H1 (cell line): ENCODE results near the gene ATXN7L3. TPM values are rescaled to one million over a fixed set of nuclear protein-coding genes. Genes with fewer than 3 reads are reported as not detected.

ENCODE experiments used
- CTCF ChIA-PET: fragments of 300-600 bp; sonication (Branson Sonifier 250); formaldehyde crosslinking; loops from one replicate; lab custom pipeline; 2021; ENCODE audit not compliant: partially characterized antibody; lab: Charles Lee
- POLR2A ChIA-PET: fragments of 300-600 bp; sonication (Branson Sonifier 250); formaldehyde crosslinking; loops from one replicate; lab custom pipeline; 2021; ENCODE audit warnings: inconsistent platforms; ENCODE audit not compliant: partially characterized antibody; lab: Charles Lee
- DNase-seq, 2 experiments: peaks; one replicate each; pipeline versions ENCODE4 v3.0.0 to v3.0.0-alpha.2; 2010 to 2022; ENCODE audit warnings: low spot score in 2 of 2, low read depth in 1 of 2, mixed read lengths in 1 of 2
- FAIRE-seq: peaks from 2 replicates; lab custom pipeline; 2011; peaks lifted over from hg19 to GRCh38; lab: Jason Lieb, UNC
- H2AFZ ChIP-seq: 2 replicates; pipeline ENCODE4 v1.8.1; 2012; ENCODE audit warnings: low read length, inconsistent platforms
- H2AK5ac ChIP-seq: 2 replicates; pipeline ENCODE4 v1.6.1; 2013; ENCODE audit warnings: low read depth, low read length
- H2BK120ac ChIP-seq: replicated peaks from 2 replicates; pipeline ENCODE3; 2013; ENCODE audit warnings: low read depth, low read length, inconsistent platforms
- H2BK12ac ChIP-seq: 2 replicates; pipeline ENCODE4 v1.6.1; 2013; ENCODE audit warnings: low read depth, low read length
- H2BK15ac ChIP-seq: 2 replicates; pipeline ENCODE4 v1.6.1; 2013; ENCODE audit warnings: low read length
- H2BK20ac ChIP-seq: 2 replicates; pipeline ENCODE4 v1.6.1; 2013; ENCODE audit warnings: low read length
- H2BK5ac ChIP-seq: 2 replicates; pipeline ENCODE4 v1.6.1; 2013; ENCODE audit warnings: low read depth, low read length
- H3K14ac ChIP-seq: 2 replicates; pipeline ENCODE4 v1.6.1; 2013; ENCODE audit warnings: inconsistent platforms; ENCODE audit not compliant: insufficient read length
- H3K18ac ChIP-seq: 2 replicates; pipeline ENCODE4 v1.6.1; 2013; ENCODE audit warnings: low read length; ENCODE audit errors: extremely low read depth
- H3K23ac ChIP-seq: 2 replicates; pipeline ENCODE4 v1.6.1; 2013; ENCODE audit warnings: inconsistent platforms; ENCODE audit not compliant: insufficient read length
- H3K23me2 ChIP-seq: 2 replicates; pipeline ENCODE4 v1.6.1; 2013; ENCODE audit warnings: low read depth, low read length
- H3K27ac ChIP-seq: 2 replicates; pipeline ENCODE4 v1.6.1; 2011; ENCODE audit warnings: low read depth, low read length, inconsistent platforms
- H3K27me3 ChIP-seq, 4 experiments: replicated peaks in 1 of 4; 1 replicate in 1 of 4; 2 replicates in 3 of 4; pipeline versions ENCODE4 v1.6.1 to v1.8.1; 2011 to 2013; ENCODE audit warnings: low read length in 3 of 4, mild to moderate bottlenecking in 3 of 4, inconsistent platforms in 2 of 4, mixed read lengths in 2 of 4, moderate library complexity in 1 of 4; ENCODE audit not compliant: control insufficient read depth in 3 of 4, insufficient read depth in 3 of 4; ENCODE audit errors: extremely low read depth in 1 of 4
- H3K36me3 ChIP-seq, 4 experiments: 2 replicates each; pipeline versions ENCODE4 v1.6.1 to v1.8.1; 2011 to 2013; ENCODE audit warnings: mild to moderate bottlenecking in 4 of 4, low read length in 3 of 4, moderate library complexity in 2 of 4, control low read depth in 1 of 4, inconsistent platforms in 1 of 4; ENCODE audit not compliant: insufficient read depth in 4 of 4, control insufficient read depth in 2 of 4
- H3K4ac ChIP-seq: replicated peaks from 2 replicates; pipeline ENCODE3; 2013; ENCODE audit warnings: low read length, low read depth, mixed read lengths, inconsistent platforms; ENCODE audit not compliant: insufficient read length
- H3K4me1 ChIP-seq, 4 experiments: replicated peaks in 1 of 4; 1 replicate in 1 of 4; 2 replicates in 3 of 4; pipeline versions ENCODE4 v1.6.1 to v1.8.1; 2011 to 2013; ENCODE audit warnings: low read length in 3 of 4, inconsistent platforms in 2 of 4, mixed read lengths in 1 of 4; ENCODE audit not compliant: insufficient read depth in 4 of 4, control insufficient read depth in 3 of 4
- H3K4me2 ChIP-seq, 2 experiments: 2 replicates each; pipeline versions ENCODE4 v1.6.1 to v1.8.1; 2011 to 2013; ENCODE audit warnings: low read depth in 2 of 2, low read length in 2 of 2, control low read depth in 1 of 2, inconsistent platforms in 1 of 2, mild to moderate bottlenecking in 1 of 2; ENCODE audit not compliant: insufficient read depth in 1 of 2
- H3K4me3 ChIP-seq, 4 experiments: fragments of 200-600, 300-600 bp in 1 of 4; sonication (generic), shearing (Covaris generic), sonication (Bioruptor Twin) in 1 of 4; 2 replicates each; pipeline versions ENCODE4 v1.5.1 to v1.8.1; 2011 to 2016; ENCODE audit warnings: low read length in 4 of 4, low read depth in 3 of 4, control low read depth in 2 of 4, inconsistent platforms in 2 of 4, mild to moderate bottlenecking in 2 of 4, mixed read lengths in 1 of 4, moderate library complexity in 1 of 4; ENCODE audit not compliant: insufficient read depth in 2 of 4; ENCODE audit errors: extremely low read depth in 1 of 4
- H3K56ac ChIP-seq: replicated peaks from 2 replicates; pipeline ENCODE3; 2013; ENCODE audit warnings: low read depth, mild to moderate bottlenecking, mixed read lengths, low read length, inconsistent platforms; ENCODE audit not compliant: insufficient read length
- H3K79me1 ChIP-seq: 2 replicates; pipeline ENCODE4 v1.6.1; 2013; ENCODE audit warnings: low read depth, low read length, control low read depth
- H3K79me2 ChIP-seq, 2 experiments: 2 replicates each; pipeline versions ENCODE4 v1.6.1 to v1.8.1; 2012 to 2013; ENCODE audit warnings: low read length in 2 of 2, mild to moderate bottlenecking in 2 of 2, inconsistent platforms in 1 of 2; ENCODE audit not compliant: insufficient read depth in 2 of 2, control insufficient read depth in 1 of 2
- H3K9ac ChIP-seq, 4 experiments: replicated peaks in 1 of 4; 1 replicate in 1 of 4; 2 replicates in 3 of 4; pipeline versions ENCODE4 v1.6.1 to v1.8.1; 2011 to 2013; ENCODE audit warnings: low read depth in 3 of 4, low read length in 3 of 4, control low read depth in 2 of 4, mild to moderate bottlenecking in 2 of 4, moderate library complexity in 2 of 4, inconsistent platforms in 1 of 4; ENCODE audit errors: extremely low read depth in 1 of 4
- H3K9me3 ChIP-seq, 2 experiments: 2 replicates each; pipeline versions ENCODE4 v1.6.1 to v1.8.1; 2012 to 2013; ENCODE audit warnings: mild to moderate bottlenecking in 2 of 2, moderate library complexity in 2 of 2, control low read depth in 1 of 2, inconsistent platforms in 1 of 2, low read depth in 1 of 2, low read length in 1 of 2, mixed read lengths in 1 of 2; ENCODE audit not compliant: insufficient read depth in 2 of 2
- H4K20me1 ChIP-seq, 2 experiments: replicated peaks in 1 of 2; 2 replicates each; pipeline versions ENCODE3 to v1.8.1; 2011 to 2013; ENCODE audit warnings: inconsistent platforms in 2 of 2, low read length in 2 of 2, mild to moderate bottlenecking in 1 of 2; ENCODE audit not compliant: insufficient read depth in 2 of 2, control insufficient read depth in 1 of 2
- H4K5ac ChIP-seq: 2 replicates; pipeline ENCODE4 v1.6.1; 2013; ENCODE audit warnings: low read length, low read depth, mixed read lengths, inconsistent platforms; ENCODE audit not compliant: insufficient read length
- H4K8ac ChIP-seq: 2 replicates; pipeline ENCODE4 v1.8.0; 2013; ENCODE audit warnings: mild to moderate bottlenecking, moderate library complexity, low read length, inconsistent platforms; ENCODE audit not compliant: insufficient read depth; ENCODE audit errors: extremely low read depth
- H4K91ac ChIP-seq: replicated peaks from 2 replicates; pipeline ENCODE3; 2013; ENCODE audit warnings: low read length, mixed read lengths, inconsistent platforms; ENCODE audit not compliant: insufficient read length
- FOSL1 ChIP-seq: IDR thresholded peaks from 2 replicates; pipeline ENCODE4 v1.6.1; 2011; ENCODE audit warnings: mild to moderate bottlenecking, low read depth, low read length, moderate library complexity; ENCODE audit not compliant: insufficient read depth
- JUN ChIP-seq: IDR thresholded peaks from 2 replicates; pipeline ENCODE4 v1.6.1; 2011; ENCODE audit warnings: low read depth, mild to moderate bottlenecking, improper control_type of control experiment, low read length
- MAFK ChIP-seq: IDR thresholded peaks from 2 replicates; pipeline ENCODE4 v1.6.1; 2012; ENCODE audit warnings: low read depth, mild to moderate bottlenecking, improper control_type of control experiment, low read length
- POLR2A ChIP-seq, 2 experiments: IDR thresholded peaks; 1 replicate in 1 of 2; 2 replicates in 1 of 2; pipeline ENCODE4 v1.6.1; 2011; ENCODE audit warnings: low read depth in 2 of 2, low read length in 2 of 2, mild to moderate bottlenecking in 2 of 2; ENCODE audit errors: control extremely low read depth in 1 of 2
- RAD21 ChIP-seq, 2 experiments: IDR thresholded peaks in 1 of 2; conservative IDR thresholded peaks in 1 of 2; 2 replicates each; pipeline ENCODE4 v1.6.1; 2011; ENCODE audit warnings: low read depth in 2 of 2, low read length in 2 of 2, improper control_type of control experiment in 1 of 2, inconsistent platforms in 1 of 2, mild to moderate bottlenecking in 1 of 2, moderate library complexity in 1 of 2
- RXRA ChIP-seq: IDR thresholded peaks from 2 replicates; pipeline ENCODE4 v1.6.1; 2011; ENCODE audit warnings: low read depth, mild to moderate bottlenecking, low read length, moderate library complexity; ENCODE audit not compliant: insufficient read depth
- TAF1 ChIP-seq: IDR thresholded peaks from 2 replicates; pipeline ENCODE4 v1.6.1; 2011; ENCODE audit warnings: mild to moderate bottlenecking, low read depth, low read length
- WGBS, 2 experiments: shearing (Covaris generic) in 1 of 2; methylation state at CpG; one replicate each; pipeline versions ENCODE4 v1.1.6 to v1.1.7; 2013 to 2015; ENCODE audit warnings: low lambda C conversion rate in 2 of 2, mixed read lengths in 2 of 2, inconsistent platforms in 1 of 2, low coverage in 1 of 2, missing lambda C conversion rate in 1 of 2; ENCODE audit not compliant: insufficient replicate concordance in 2 of 2, insufficient coverage in 1 of 2, insufficient read length in 1 of 2; ENCODE audit errors: extremely low coverage in 1 of 2, missing lambda C conversion rate in 1 of 2; 5-methylcytosine and 5-hydroxymethylcytosine counted together
- polyA plus RNA-seq, 7 experiments: library from polyadenylated mRNA; depleted of rRNA in 3 of 7; stranded (reverse) in 5 of 7; unstranded in 2 of 7; fragments of >200 nt in 5 of 7; fragments of 200-250 nt in 2 of 7; gene quantifications; 1 replicate in 5 of 7; 2 replicates in 1 of 7; 4 replicates in 1 of 7; pipeline versions ENCODE4 v1.2.1 to v1.2.3, GENCODE V29; 2011 to 2013; ENCODE audit warnings: missing spikeins in 2 of 7, mixed read lengths in 2 of 7
- total RNA-seq: library from RNA; stranded (reverse); fragmentation: NEBNext Ultra II Directional; extraction: Animal tissue kit (Norgen Biotek cat#: 25700); gene quantifications from 2 replicates; pipeline ENCODE4 v1.2.1, GENCODE V29; 2021
- TF ChIP-seq, protein P1 (sequence below), 3 experiments: IDR thresholded peaks; 1 replicate in 2 of 3; 2 replicates in 1 of 3; pipeline versions ENCODE4 v1.5.1 to v1.6.1; 2011; ENCODE audit warnings: low read length in 3 of 3, mild to moderate bottlenecking in 3 of 3, inconsistent platforms in 2 of 3, low read depth in 1 of 3, moderate library complexity in 1 of 3; ENCODE audit not compliant: insufficient read depth in 1 of 3; ENCODE audit errors: control extremely low read depth in 1 of 3

Gene ATXN7L3
- total and polyA plus RNA-seq, 2 of the 8 experiments (the other 6 are each of a cell fraction or from before 2014, with no cell fraction given): 53.7 to 103 TPM

GRCh38 chr17:44197980-44198720 lies 1.5 kb downstream of the ATXN7L3 start:
- no peak overlapping the region for H3K56ac ChIP-seq
- H2BK5ac ChIP-seq: peak overlapping the region; percentile 60; the same call in 1 of the 2 replicates
- H2AK5ac ChIP-seq: no peak overlapping the region
- H4K20me1 ChIP-seq: peaks cover 0 to 13% of the 10 kb centered on the region in 2 experiments
- no peak overlapping the region for H2BK120ac ChIP-seq
- peak overlapping the region; percentile 86 to 97 for H3K4me2 ChIP-seq
- WGBS, 2 experiments: 81% methylated on average over 11 of the region's 11 CpGs; no CpG with 5 or more reads in 1 of the 2 experiments
- peaks cover 0 to 19% (median 7%) of the 10 kb centered on the region in 4 experiments; a peak in 6 of 7 replicates for H3K4me1 ChIP-seq
- H3K4me3 ChIP-seq: peak overlapping the region; percentile 77 to 98 (median 82)
- peaks cover 19 to 37% (median 27%) of the 10 kb centered on the region in 4 experiments for H3K36me3 ChIP-seq
- no peak overlapping the region for H3K4ac ChIP-seq
- H2BK15ac ChIP-seq: no peak overlapping the region
- no peaks in the 10 kb centered on the region for H3K27me3 ChIP-seq
- H3K18ac ChIP-seq: no peak overlapping the region; the same call in 1 of the 2 replicates
- peaks cover 10% of the 10 kb centered on the region for H3K23me2 ChIP-seq
- no peak overlapping the region for H3K23ac ChIP-seq
- peak overlapping the region; percentile 64 for H3K27ac ChIP-seq
- no peak overlapping the region; the same call in 1 of the 2 replicates for H4K8ac ChIP-seq
- no peak for TF ChIP-seq MAFK
- TF ChIP-seq TAF1: no peak
- TF ChIP-seq RXRA: no peak
- TF ChIP-seq FOSL1: no peak
- TF ChIP-seq, protein P1, sequence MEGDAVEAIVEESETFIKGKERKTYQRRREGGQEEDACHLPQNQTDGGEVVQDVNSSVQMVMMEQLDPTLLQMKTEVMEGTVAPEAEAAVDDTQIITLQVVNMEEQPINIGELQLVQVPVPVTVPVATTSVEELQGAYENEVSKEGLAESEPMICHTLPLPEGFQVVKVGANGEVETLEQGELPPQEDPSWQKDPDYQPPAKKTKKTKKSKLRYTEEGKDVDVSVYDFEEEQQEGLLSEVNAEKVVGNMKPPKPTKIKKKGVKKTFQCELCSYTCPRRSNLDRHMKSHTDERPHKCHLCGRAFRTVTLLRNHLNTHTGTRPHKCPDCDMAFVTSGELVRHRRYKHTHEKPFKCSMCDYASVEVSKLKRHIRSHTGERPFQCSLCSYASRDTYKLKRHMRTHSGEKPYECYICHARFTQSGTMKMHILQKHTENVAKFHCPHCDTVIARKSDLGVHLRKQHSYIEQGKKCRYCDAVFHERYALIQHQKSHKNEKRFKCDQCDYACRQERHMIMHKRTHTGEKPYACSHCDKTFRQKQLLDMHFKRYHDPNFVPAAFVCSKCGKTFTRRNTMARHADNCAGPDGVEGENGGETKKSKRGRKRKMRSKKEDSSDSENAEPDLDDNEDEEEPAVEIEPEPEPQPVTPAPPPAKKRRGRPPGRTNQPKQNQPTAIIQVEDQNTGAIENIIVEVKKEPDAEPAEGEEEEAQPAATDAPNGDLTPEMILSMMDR (IDR thresholded peaks at IDR 0.05; ENCODE audit: control extremely low read depth in 1 of 3, insufficient read depth in 1 of 3, low read depth in 1 of 3, low read length in 3 of 3): peak; percentile 3 to 25 (median 18); a peak in 2 of 4 replicates
- peak in 1 of 2 experiments; percentile 26; a peak in 1 of 4 replicates for TF ChIP-seq RAD21 (IDR thresholded peaks at IDR 0.05 in 1 of 2, conservative IDR thresholded peaks at IDR 0.05 in 1 of 2; ENCODE audit: low read depth in 2 of 2, low read length in 2 of 2)
- TF ChIP-seq POLR2A (IDR thresholded peaks at IDR 0.05; ENCODE audit: control extremely low read depth in 1 of 2, low read depth in 2 of 2, low read length in 2 of 2): no peak
- TF ChIP-seq JUN: no peak
- H2BK12ac ChIP-seq: no peak overlapping the region
- H3K9ac ChIP-seq: peak overlapping the region; percentile 74 to 80 (median 77)
- no peaks in the 10 kb centered on the region for H3K9me3 ChIP-seq
- no peak overlapping the region for H4K91ac ChIP-seq
- FAIRE-seq: no peak
- no peaks in the 10 kb centered on the region; the same call in 1 of the 2 replicates for H3K79me1 ChIP-seq
- CTCF ChIA-PET: interaction anchor here (0.6 to 2.7 kb wide), 13 partner anchors 8 to 1929 kb away, joined by 3 to 15 read pairs (median 4); partner anchors contain the start of genes GRN, HDAC5 and TMUB2
- no peak overlapping the region for H4K5ac ChIP-seq
- peaks cover 0 to 24% of the 10 kb centered on the region in 2 experiments; a peak in 3 of 4 replicates for H3K79me2 ChIP-seq
- POLR2A ChIA-PET: interaction anchor here (0.6 to 8.5 kb wide), 18 partner anchors 9 to 1200 kb away, joined by 3 to 78 read pairs (median 4); partner anchors contain the start of genes GRN, RPL27, TMUB2 and UBTF
- H3K14ac ChIP-seq: no peak overlapping the region
- no peak overlapping the region for H2BK20ac ChIP-seq
- H2AFZ ChIP-seq: no peak overlapping the region
- no peak for DNase-seq
